K562 treated with DMSO at 1 percent for 4 hours (cell line): ENCODE data around the gene TRAF2. TPM values are rescaled to one million over a fixed set of nuclear protein-coding genes. Genes with fewer than 3 reads are reported as not detected.

ENCODE experiments used
- total RNA-seq: library from RNA; unstranded; fragments of 300-600 nt; gene quantifications from 2 replicates; pipeline ENCODE4 v1.2.3, GENCODE V29; 2022; ENCODE audit not compliant: insufficient read depth

Gene TRAF2, protein sequence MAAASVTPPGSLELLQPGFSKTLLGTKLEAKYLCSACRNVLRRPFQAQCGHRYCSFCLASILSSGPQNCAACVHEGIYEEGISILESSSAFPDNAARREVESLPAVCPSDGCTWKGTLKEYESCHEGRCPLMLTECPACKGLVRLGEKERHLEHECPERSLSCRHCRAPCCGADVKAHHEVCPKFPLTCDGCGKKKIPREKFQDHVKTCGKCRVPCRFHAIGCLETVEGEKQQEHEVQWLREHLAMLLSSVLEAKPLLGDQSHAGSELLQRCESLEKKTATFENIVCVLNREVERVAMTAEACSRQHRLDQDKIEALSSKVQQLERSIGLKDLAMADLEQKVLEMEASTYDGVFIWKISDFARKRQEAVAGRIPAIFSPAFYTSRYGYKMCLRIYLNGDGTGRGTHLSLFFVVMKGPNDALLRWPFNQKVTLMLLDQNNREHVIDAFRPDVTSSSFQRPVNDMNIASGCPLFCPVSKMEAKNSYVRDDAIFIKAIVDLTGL
- 23.8 and 25.2 TPM in 2 replicates for total RNA-seq

DNA sequence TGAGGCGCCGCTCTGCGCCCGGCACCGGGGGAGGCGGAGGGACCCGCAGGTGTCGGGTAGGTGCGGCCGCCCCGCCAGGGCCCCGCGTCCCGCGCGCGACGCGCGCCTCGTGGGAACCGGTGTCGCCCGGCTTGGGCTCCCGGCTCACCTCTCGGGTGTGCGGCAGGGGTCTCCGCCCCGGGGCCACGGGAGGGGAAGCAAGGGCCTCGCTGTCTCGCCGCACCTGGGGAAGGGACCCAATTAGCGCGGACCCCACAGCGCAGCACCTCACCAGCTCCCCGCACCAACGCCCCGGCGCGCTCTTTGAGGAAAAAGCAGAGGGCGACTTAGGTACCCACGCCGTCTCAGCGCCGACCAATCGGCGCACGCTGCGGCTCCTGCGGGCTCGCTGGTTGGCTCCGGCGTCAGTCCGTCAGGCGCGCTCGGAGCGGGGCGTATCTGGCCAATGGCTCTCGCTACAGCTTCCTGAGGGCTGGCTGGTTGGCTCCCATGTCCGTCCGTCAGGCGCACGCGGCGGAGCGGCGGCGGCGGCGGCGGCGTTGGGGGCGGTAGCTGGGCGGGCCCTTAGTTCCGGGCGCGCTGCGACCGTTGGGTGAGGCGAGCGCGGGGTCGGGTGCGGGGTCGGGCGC, at the start of gene TRAF2:
TRAF2 (plus strand) TSS at position 567 of the 629 bp plus-strand sequence. CDS start 12,225 bp downstream, outside the sequence.

GRCh38 chr9:136842380-136842948, 43.9 kb upstream of the TRAF2 start, which contains the start of gene AJM1:
Gene AJM1, plus strand, starts transcription at chr9:136842478. Its CDS starts 1,937 bp downstream, at chr9:136844415.

GRCh38 chr9:136849038-136849959, 37.0 kb upstream of the TRAF2 start, which contains the start of gene PHPT1:
Gene PHPT1, plus strand, starts transcription at chr9:136849409. Its CDS starts 22 bp downstream, at chr9:136849431.

DNA sequence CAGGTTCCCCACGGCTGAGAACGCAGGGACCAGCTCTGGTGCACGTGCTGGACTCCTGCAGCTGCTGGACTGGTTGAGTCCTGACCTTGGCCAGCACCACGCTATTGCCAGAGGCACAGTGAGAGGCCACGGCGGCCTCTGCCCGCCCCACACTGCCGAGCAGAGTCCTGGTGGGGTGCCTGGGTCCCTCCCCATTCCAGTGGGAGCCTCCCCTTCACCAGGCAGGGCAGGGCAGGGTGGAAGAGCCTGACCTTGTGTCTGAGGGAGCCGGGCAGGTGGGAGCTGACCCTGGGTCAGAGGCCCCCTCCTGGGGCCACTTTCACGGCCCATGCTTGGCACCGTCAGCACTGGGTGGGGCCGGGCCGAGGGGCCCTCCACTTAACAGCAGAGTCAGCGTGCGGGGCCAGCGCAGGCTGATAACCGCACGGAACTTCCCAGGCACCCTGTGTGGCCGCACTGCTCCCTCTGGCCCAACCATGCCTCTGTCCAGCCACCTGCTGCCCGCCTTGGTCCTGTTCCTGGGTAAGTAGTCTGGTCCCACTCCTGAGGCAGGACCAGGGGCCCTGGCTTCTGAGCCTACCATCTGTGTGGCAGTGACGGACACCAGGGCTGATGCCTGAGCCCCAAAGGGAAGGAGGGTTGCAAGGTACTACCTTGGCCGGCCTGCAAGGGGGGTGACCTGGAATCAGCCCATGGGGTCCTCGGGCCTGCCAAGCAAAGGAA, 34.2 kb upstream of the TRAF2 start, which contains the start of gene MAMDC4:
MAMDC4 (plus strand) TSS at position 406 of the 723 bp plus-strand sequence; CDS start at position 477, 71 bp downstream.

DNA sequence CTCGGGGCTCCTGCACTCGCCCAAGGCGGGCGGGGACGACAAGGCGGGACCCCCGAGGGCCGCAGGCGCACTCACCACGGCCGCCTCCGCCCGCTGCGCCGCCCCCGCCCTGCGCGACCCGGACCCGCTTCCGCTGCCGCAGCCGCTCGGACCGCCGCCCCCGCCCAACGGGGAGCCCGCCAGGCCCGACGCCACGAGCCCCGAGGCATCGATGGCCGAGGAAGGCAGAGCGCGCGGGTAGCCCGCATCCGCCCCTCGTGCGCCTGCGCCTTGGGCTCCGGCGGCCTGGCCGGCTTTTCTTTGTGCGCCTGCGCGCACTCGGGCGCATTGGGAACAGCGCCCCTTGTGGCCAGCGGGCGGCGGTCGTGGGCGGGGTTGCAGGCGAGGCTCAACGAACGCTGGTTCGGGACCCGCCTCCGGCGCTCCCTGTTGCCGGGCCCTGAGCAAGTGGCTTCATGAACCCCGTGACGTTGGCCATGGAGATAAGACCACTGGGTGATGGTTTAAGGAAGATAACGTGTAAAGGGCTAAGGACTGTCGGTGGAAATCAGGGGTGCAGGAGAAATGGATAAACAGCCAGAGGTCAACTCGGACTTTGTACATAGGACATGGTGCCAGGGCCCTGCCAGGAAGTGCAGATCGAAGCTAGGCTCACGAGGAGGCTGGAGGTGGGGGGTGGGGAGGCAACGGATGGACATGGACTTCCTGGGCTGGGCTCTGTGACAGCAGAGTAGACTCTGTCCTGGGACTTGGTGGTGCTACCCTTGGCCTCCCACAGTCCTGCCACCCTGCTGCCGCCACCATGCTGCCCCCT, 58.4 kb downstream of the TRAF2 start, which contains the start of the genes C8G and FBXW5:
C8G (plus strand) TSS at position 725 of the 814 bp plus-strand sequence; CDS start at position 803, 78 bp downstream.
FBXW5 (minus strand) TSS at position 220 of the 814 bp plus-strand sequence. CDS start 655 bp downstream, outside the sequence.

DNA sequence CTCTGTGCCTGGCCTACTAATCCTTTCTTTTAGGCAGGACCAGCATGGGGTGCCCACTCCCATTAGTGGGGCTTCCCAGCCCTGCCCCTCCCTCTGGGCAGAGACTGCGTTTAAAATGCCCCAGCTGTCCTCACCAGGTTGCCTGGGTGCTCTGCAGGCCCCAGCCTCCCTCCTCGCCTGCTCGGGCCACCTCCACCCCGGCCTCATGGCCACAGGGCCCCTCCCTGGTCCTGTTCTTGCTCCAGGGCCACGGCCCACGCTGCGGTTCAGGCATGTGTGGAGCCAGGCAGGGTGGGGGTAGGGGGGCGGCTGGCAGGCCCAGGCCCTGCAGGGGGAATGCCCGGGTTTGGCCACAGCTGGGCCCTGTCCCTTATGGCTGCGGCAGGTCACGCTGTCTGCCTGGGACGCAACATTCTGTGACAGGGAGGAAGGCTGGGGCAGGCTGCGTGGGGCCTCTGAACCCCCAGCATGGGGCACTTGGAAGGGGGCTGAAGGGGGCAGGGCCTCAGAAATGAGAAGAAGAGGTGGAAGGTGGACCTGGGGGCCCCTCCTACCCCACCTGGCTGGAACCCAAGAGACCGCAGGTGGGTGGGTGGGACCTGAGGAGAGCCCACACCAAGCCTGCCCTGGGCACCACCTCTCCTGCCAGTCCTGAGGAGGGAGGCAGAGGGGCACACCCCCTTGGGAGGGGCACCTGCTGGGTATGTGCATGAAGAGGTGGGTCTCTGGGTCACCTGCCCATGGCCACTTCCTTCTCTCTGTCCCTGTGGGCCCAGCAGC, 65.4 kb downstream of the TRAF2 start, which contains the start of gene LCN12:
LCN12 (plus strand) TSS at position 733 of the 780 bp plus-strand sequence. CDS start 55 bp downstream, outside the sequence.

Other genes starting within 250 kb of the TRAF2 start
- gene EGFL7, start 223.6 kb upstream of the TRAF2 start, total RNA-seq, result 61.4 and 63.1 TPM in 2 replicates
- 65.7 and 76.1 TPM in 2 replicates for gene AGPAT2, start 199.1 kb upstream of the TRAF2 start, total RNA-seq
- gene DIPK1B, start 173.9 kb upstream of the TRAF2 start, total RNA-seq, result 17.3 and 25.7 TPM in 2 replicates
- gene LCN10, start 143.6 kb upstream of the TRAF2 start, total RNA-seq, result not detected in 2 replicates
- not detected in 2 replicates for gene LCN6, start 138.0 kb upstream of the TRAF2 start, total RNA-seq
- gene LCN8, start 128.3 kb upstream of the TRAF2 start, total RNA-seq, result not detected in 2 replicates
- not detected in 2 replicates for gene LCN15, start 122.0 kb upstream of the TRAF2 start, total RNA-seq
- gene TMEM141, start 95.2 kb upstream of the TRAF2 start, total RNA-seq, result 67.9 and 75.8 TPM in 2 replicates
- 0.75 and 2.6 TPM in 2 replicates for gene CCDC183, start 90.2 kb upstream of the TRAF2 start, total RNA-seq
- gene RABL6, start 78.6 kb upstream of the TRAF2 start, total RNA-seq, result 163 and 183 TPM in 2 replicates
- 9.6 and 13.9 TPM in 2 replicates for gene AJM1, start 44.0 kb upstream of the TRAF2 start, total RNA-seq
- gene PHPT1, start 37.1 kb upstream of the TRAF2 start, total RNA-seq, result 165 and 171 TPM in 2 replicates
- gene MAMDC4, start 34.2 kb upstream of the TRAF2 start, total RNA-seq, result 4.1 and 4.7 TPM in 2 replicates
- 705 and 763 TPM in 2 replicates for gene EDF1, start 20.2 kb upstream of the TRAF2 start, total RNA-seq
- gene FBXW5, start 58.2 kb downstream of the TRAF2 start, total RNA-seq, result 148 and 151 TPM in 2 replicates
- gene C8G, start 58.7 kb downstream of the TRAF2 start, total RNA-seq, result not detected in 2 replicates
- gene LCN12, start 65.8 kb downstream of the TRAF2 start, total RNA-seq, result not detected in 2 replicates
- 6.1 and 15.4 TPM in 2 replicates for gene PTGDS, start 91.0 kb downstream of the TRAF2 start, total RNA-seq
- gene LCNL1, start 96.5 kb downstream of the TRAF2 start, total RNA-seq, result not detected in 2 replicates
- 89.0 and 89.2 TPM in 2 replicates for gene PAXX, start 105.9 kb downstream of the TRAF2 start, total RNA-seq
- gene CLIC3, start 110.1 kb downstream of the TRAF2 start, total RNA-seq, result 2.0 TPM in 1 of 2 replicates, not detected in the other
- 14.1 and 26.4 TPM in 2 replicates for gene ABCA2, start 141.7 kb downstream of the TRAF2 start, total RNA-seq
- gene FUT7, start 145.6 kb downstream of the TRAF2 start, total RNA-seq, result not detected in 2 replicates
- gene NPDC1, start 159.7 kb downstream of the TRAF2 start, total RNA-seq, result 0.52 and 1.0 TPM in 2 replicates
- gene ENTPD2, start 167.5 kb downstream of the TRAF2 start, total RNA-seq, result not detected in 2 replicates
- 27.1 and 30.1 TPM in 2 replicates for gene SAPCD2, start 184.0 kb downstream of the TRAF2 start, total RNA-seq
- 9.4 and 14.1 TPM in 2 replicates for gene UAP1L1, start 191.0 kb downstream of the TRAF2 start, total RNA-seq
- gene MAN1B1, start 200.5 kb downstream of the TRAF2 start, total RNA-seq, result 37.3 and 38.9 TPM in 2 replicates
- gene DPP7, start 228.2 kb downstream of the TRAF2 start, total RNA-seq, result 228 and 246 TPM in 2 replicates